Activated CD4-positive, alpha-beta T cell treated with anti-CD3 and anti-CD28 coated beads, Interleukin-2, amount 10 ng/mL, durations not matched to agents 7 days and 5 days (primary cell): ENCODE data around the gene TMEM213. TPM values are rescaled to one million over a fixed set of nuclear protein-coding genes. Genes with fewer than 3 reads are reported as not detected.
"Not testable (repeated sequence)": the region's sequence is repeated elsewhere in the genome, so short reads cannot be mapped to it uniquely, and the experiment has no call there.

ENCODE experiments used
- CTCF ChIA-PET: fragments of 350-600 bp; sonication (Branson Sonifier 250); formaldehyde crosslinking; loops from one replicate; lab custom pipeline; 2021; ENCODE audit warnings: antibody characterized with exemption; lab: Charles Lee
- POLR2A ChIA-PET: fragments of 350-600 bp; sonication (Branson Sonifier 250); formaldehyde crosslinking; loops from one replicate; lab custom pipeline; 2021; ENCODE audit warnings: antibody characterized with exemption; lab: Charles Lee
- DNase-seq: peaks from one replicate; pipeline ENCODE4 v3.0.0-alpha.2; 2020
- H3K27ac Mint-ChIP-seq: one replicate; pipeline ENCODE4 v1.8.0; 2021; ENCODE audit warnings: mild to moderate bottlenecking, moderate library complexity, mixed read lengths
- H3K27me3 Mint-ChIP-seq: one replicate; pipeline ENCODE4 v1.8.0; 2021; ENCODE audit warnings: mixed read lengths
- H3K36me3 Mint-ChIP-seq: one replicate; pipeline ENCODE4 v1.8.0; 2021; ENCODE audit warnings: low read depth, mixed read lengths
- H3K4me1 Mint-ChIP-seq: one replicate; pipeline ENCODE4 v1.8.0; 2021; ENCODE audit warnings: mixed read lengths
- H3K4me3 Mint-ChIP-seq: one replicate; pipeline ENCODE4 v1.8.0; 2021; ENCODE audit warnings: mild to moderate bottlenecking, moderate library complexity, mixed read lengths
- H3K9me3 Mint-ChIP-seq: one replicate; pipeline ENCODE4 v1.8.0; 2021; ENCODE audit warnings: mixed read lengths
- total RNA-seq, 2 experiments: library from RNA; stranded (reverse); gene quantifications; one replicate each; pipeline ENCODE4 v1.2.3, GENCODE V29; 2021

TMEM213 gene
- total RNA-seq, 2 experiments from 2014 or later = not detected

- Mint-ChIP-seq H3K27ac (no peak overlapping the region), H3K4me3 (no peak overlapping the region), H3K36me3 (no peaks in the 10 kb centered on the region), H3K9me3 (no peaks in the 10 kb centered on the region), H3K27me3 (no peaks in the 10 kb centered on the region), H3K4me1 (peaks cover 5% of the 10 kb centered on the region)
- ChIA-PET CTCF (interaction anchor here (0.7 to 1.3 kb wide), 3 partner anchors 9 to 50 kb away, joined by 3 to 4 read pairs (median 3); no protein-coding TSS in a partner anchor), POLR2A (no interaction called here)
- DNase-seq = no peak
Measured at GRCh38 chr7:138768241-138768640, 29.6 kb upstream of the TMEM213 start.

- Mint-ChIP-seq H3K36me3 (no peaks in the 10 kb centered on the region), H3K27me3 (no peaks in the 10 kb centered on the region), H3K4me3 (no peak overlapping the region), H3K4me1 (peaks cover 5% of the 10 kb centered on the region), H3K27ac (no peak overlapping the region), H3K9me3 (no peaks in the 10 kb centered on the region)
- no peak for DNase-seq
- ChIA-PET CTCF (no interaction called here), POLR2A (no interaction called here)
Measured at GRCh38 chr7:138770904-138771303, 26.9 kb upstream of the TMEM213 start.

GRCh38 chr7:138773176-138773575 is 24.6 kb upstream of the TMEM213 start:
- ChIA-PET POLR2A (interaction anchor here (0.7 kb wide), 1 partner anchor 102 kb away, joined by 3 read pairs; no protein-coding TSS in a partner anchor), CTCF (interaction anchor here (0.6 kb wide), 1 partner anchor 21 kb away, joined by 3 read pairs; no protein-coding TSS in a partner anchor)
- H3K36me3 Mint-ChIP-seq = no peaks in the 10 kb centered on the region
- H3K4me1 Mint-ChIP-seq = peaks cover 5% of the 10 kb centered on the region
- no peak overlapping the region for H3K4me3 Mint-ChIP-seq
- no peak for DNase-seq
- no peaks in the 10 kb centered on the region for H3K9me3 Mint-ChIP-seq
- H3K27me3 Mint-ChIP-seq = no peaks in the 10 kb centered on the region
- H3K27ac Mint-ChIP-seq = no peak overlapping the region

- no peak for DNase-seq
- POLR2A ChIA-PET = no interaction called here
- Mint-ChIP-seq H3K27ac (no peak overlapping the region), H3K36me3 (no peaks in the 10 kb centered on the region), H3K4me3 (no peak overlapping the region), H3K9me3 (no peaks in the 10 kb centered on the region), H3K4me1 (peaks cover 5% of the 10 kb centered on the region), H3K27me3 (no peaks in the 10 kb centered on the region)
- CTCF ChIA-PET = no interaction called here
Measured at GRCh38 chr7:138773817-138774216, 24.0 kb upstream of the TMEM213 start.

GRCh38 chr7:138776166-138776833 is 21.5 kb upstream of the TMEM213 start:
- Mint-ChIP-seq H3K4me3 (no peak overlapping the region), H3K4me1 (no peaks in the 10 kb centered on the region), H3K36me3 (no peaks in the 10 kb centered on the region), H3K27ac (peak overlapping the region; percentile 65), H3K27me3 (no peaks in the 10 kb centered on the region), H3K9me3 (no peaks in the 10 kb centered on the region)
- ChIA-PET CTCF (interaction anchor here (0.6 kb wide), 1 partner anchor 318 kb away, joined by 3 read pairs; no protein-coding TSS in a partner anchor), POLR2A (interaction anchor here (0.6 kb wide), 1 partner anchor 876 kb away, joined by 3 read pairs; no protein-coding TSS in a partner anchor)
- no peak for DNase-seq

GRCh38 chr7:138781004-138781403 is 16.8 kb upstream of the TMEM213 start:
- no peak overlapping the region for H3K4me3 Mint-ChIP-seq
- peaks cover 2% of the 10 kb centered on the region for H3K27me3 Mint-ChIP-seq
- ChIA-PET POLR2A (no interaction called here), CTCF (no interaction called here)
- H3K4me1 Mint-ChIP-seq = no peaks in the 10 kb centered on the region
- no peaks in the 10 kb centered on the region for H3K36me3 Mint-ChIP-seq
- no peak overlapping the region for H3K27ac Mint-ChIP-seq
- peaks cover 3% of the 10 kb centered on the region for H3K9me3 Mint-ChIP-seq
- DNase-seq = no peak

- Mint-ChIP-seq H3K27ac (no peak overlapping the region), H3K4me3 (no peak overlapping the region), H3K27me3 (peaks cover 5% of the 10 kb centered on the region), H3K4me1 (no peaks in the 10 kb centered on the region), H3K9me3 (peaks cover 14% of the 10 kb centered on the region), H3K36me3 (peaks cover 2% of the 10 kb centered on the region)
- ChIA-PET POLR2A (no interaction called here), CTCF (no interaction called here)
- DNase-seq = no peak
Measured at GRCh38 chr7:138784692-138785091, 13.1 kb upstream of the TMEM213 start.

GRCh38 chr7:138785587-138786437 is 12.0 kb upstream of the TMEM213 start:
- peaks cover 6% of the 10 kb centered on the region for H3K27me3 Mint-ChIP-seq
- no peak overlapping the region for H3K27ac Mint-ChIP-seq
- POLR2A ChIA-PET = no interaction called here
- H3K9me3 Mint-ChIP-seq = peaks cover 17% of the 10 kb centered on the region
- CTCF ChIA-PET = interaction anchor here (0.6 to 1.2 kb wide), 2 partner anchors 9 to 257 kb away, joined by 3 read pairs; no protein-coding TSS in a partner anchor
- H3K36me3 Mint-ChIP-seq = peaks cover 2% of the 10 kb centered on the region
- no peaks in the 10 kb centered on the region for H3K4me1 Mint-ChIP-seq
- DNase-seq = no peak
- H3K4me3 Mint-ChIP-seq = no peak overlapping the region

- peaks cover 15% of the 10 kb centered on the region for H3K4me1 Mint-ChIP-seq
- peaks cover 4% of the 10 kb centered on the region for H3K9me3 Mint-ChIP-seq
- ChIA-PET CTCF (no interaction called here), POLR2A (no interaction called here)
- H3K4me3 Mint-ChIP-seq = no peak overlapping the region
- peaks cover 2% of the 10 kb centered on the region for H3K27me3 Mint-ChIP-seq
- H3K27ac Mint-ChIP-seq = no peak overlapping the region
- peaks cover 4% of the 10 kb centered on the region for H3K36me3 Mint-ChIP-seq
- no peak for DNase-seq
Measured at GRCh38 chr7:138796038-138796615, 1.7 kb upstream of the TMEM213 start.

- CTCF ChIA-PET = interaction anchor here (0.6 to 1.1 kb wide), 3 partner anchors 34 to 157 kb away, joined by 3 read pairs; no protein-coding TSS in a partner anchor
- DNase-seq, H3K9me3 Mint-ChIP-seq, H3K27ac Mint-ChIP-seq, H3K27me3 Mint-ChIP-seq, POLR2A ChIA-PET, H3K36me3 Mint-ChIP-seq, H3K4me3 Mint-ChIP-seq: not testable (repeated sequence)
- H3K4me1 Mint-ChIP-seq = peaks cover 15% of the 10 kb centered on the region
Measured at GRCh38 chr7:138797046-138797445, 748 bp upstream of the TMEM213 start.

- no peaks in the 10 kb centered on the region for H3K27me3 Mint-ChIP-seq
- POLR2A ChIA-PET = no interaction called here
- peaks cover 15% of the 10 kb centered on the region for H3K4me1 Mint-ChIP-seq
- H3K4me3 Mint-ChIP-seq = no peak overlapping the region
- no peak for DNase-seq
- no peak overlapping the region for H3K27ac Mint-ChIP-seq
- H3K9me3 Mint-ChIP-seq = peaks cover 2% of the 10 kb centered on the region
- CTCF ChIA-PET = no interaction called here
- H3K36me3 Mint-ChIP-seq = peaks cover 2% of the 10 kb centered on the region
Measured at GRCh38 chr7:138798836-138799235, 1.0 kb downstream of the TMEM213 start.

- ChIA-PET CTCF (no interaction called here), POLR2A (no interaction called here)
- Mint-ChIP-seq H3K4me1 (peaks cover 15% of the 10 kb centered on the region), H3K4me3 (no peak overlapping the region), H3K36me3 (peaks cover 4% of the 10 kb centered on the region), H3K27me3 (no peaks in the 10 kb centered on the region), H3K27ac (no peak overlapping the region), H3K9me3 (peaks cover 2% of the 10 kb centered on the region)
- no peak for DNase-seq
Measured at GRCh38 chr7:138799336-138800000, 1.7 kb downstream of the TMEM213 start.
